WTC11 (cell line): Measurements from ENCODE around the gene MRPS6. TPM values are rescaled to one million over a fixed set of nuclear protein-coding genes. Genes with fewer than 3 reads are reported as not detected.
A peak's percentile ranks its signal among the peaks of the same experiment; 100 is the strongest.

ENCODE experiments used
- ATAC-seq: fragments of 200-7000 bp; cut with Tn5 transposase; 2 replicates; pipeline ENCODE4 v1.10.0; 2021; ENCODE audit warnings: mild to moderate bottlenecking, moderate library complexity
- CTCF ChIA-PET: fragments of 300-600 bp; sonication (Branson Sonifier 250); formaldehyde crosslinking; loops from one replicate; lab custom pipeline; 2021; ENCODE audit warnings: antibody characterized with exemption; lab: Charles Lee
- POLR2A ChIA-PET: fragments of 350-600 bp; sonication (Branson Sonifier 250); formaldehyde crosslinking; loops from one replicate; lab custom pipeline; 2021; ENCODE audit warnings: antibody characterized with exemption; lab: Charles Lee
- DNase-seq: peaks from one replicate; pipeline ENCODE4 v3.0.0; 2021; ENCODE audit warnings: low spot score
- H3K27ac Mint-ChIP-seq: 2 replicates; pipeline ENCODE4 v1.8.0; 2021; ENCODE audit warnings: mixed read lengths
- H3K27me3 Mint-ChIP-seq: 2 replicates; pipeline ENCODE4 v1.8.0; 2021; ENCODE audit warnings: low read depth, mild to moderate bottlenecking, moderate library complexity, mixed read lengths
- H3K36me3 Mint-ChIP-seq: 2 replicates; pipeline ENCODE4 v1.8.0; 2021; ENCODE audit warnings: mixed read lengths
- H3K4me1 Mint-ChIP-seq: 2 replicates; pipeline ENCODE4 v1.8.0; 2022; ENCODE audit warnings: mixed read lengths
- H3K4me3 Mint-ChIP-seq: 2 replicates; pipeline ENCODE4 v1.8.0; 2021; ENCODE audit warnings: mild to moderate bottlenecking, moderate library complexity, mixed read lengths
- H3K9me3 Mint-ChIP-seq: 2 replicates; pipeline ENCODE4 v1.8.0; 2021; ENCODE audit warnings: mixed read lengths
- ATF2 ChIP-seq: sonication (generic); formaldehyde crosslinking; IDR thresholded peaks from 2 replicates; pipeline ENCODE4 v1.8.1; 2022; ENCODE audit warnings: low read depth, missing genetic modification reagents, borderline replicate concordance
- ATF3 ChIP-seq: sonication (generic); formaldehyde crosslinking; conservative IDR thresholded peaks from 2 replicates; pipeline ENCODE4 v1.8.1; 2022; ENCODE audit warnings: mild to moderate bottlenecking, missing genetic modification reagents
- ATF6 ChIP-seq: sonication (generic); formaldehyde crosslinking; IDR thresholded peaks from 2 replicates; pipeline ENCODE4 v1.8.1; 2023; ENCODE audit warnings: mild to moderate bottlenecking, missing genetic modification reagents
- E2F1 ChIP-seq: sonication (generic); formaldehyde crosslinking; IDR thresholded peaks from 2 replicates; pipeline ENCODE4 v1.8.0; 2022; ENCODE audit warnings: mild to moderate bottlenecking, missing genetic modification reagents
- E2F5 ChIP-seq: sonication (generic); formaldehyde crosslinking; IDR thresholded peaks from 2 replicates; pipeline ENCODE4 v1.8.1; 2022; ENCODE audit warnings: mild to moderate bottlenecking, moderate library complexity, missing genetic modification reagents
- ESRRA ChIP-seq: sonication (generic); formaldehyde crosslinking; IDR thresholded peaks from 2 replicates; pipeline ENCODE4 v1.8.1; 2022; ENCODE audit warnings: mild to moderate bottlenecking, missing genetic modification reagents, borderline replicate concordance
- FOXP1 ChIP-seq: sonication (generic); formaldehyde crosslinking; IDR thresholded peaks from 2 replicates; pipeline ENCODE4 v1.8.0; 2022; ENCODE audit warnings: missing genetic modification reagents, mild to moderate bottlenecking, moderate library complexity, borderline replicate concordance
- HMGA2 ChIP-seq: fragments of 250-450 bp; sonication (Bioruptor Pico); IDR thresholded peaks from 2 replicates; pipeline ENCODE4 v1.4.0; 2021; ENCODE audit warnings: mild to moderate bottlenecking, moderate library complexity
- JAZF1 ChIP-seq: fragments of 250-450 bp; sonication (Bioruptor Pico); IDR thresholded peaks from 2 replicates; pipeline ENCODE4 v1.9.0; 2021; ENCODE audit warnings: moderate library complexity, mild to moderate bottlenecking, inconsistent platforms
- MLX ChIP-seq: sonication (generic); formaldehyde crosslinking; IDR thresholded peaks from 2 replicates; pipeline ENCODE4 v1.8.1; 2023; ENCODE audit warnings: mild to moderate bottlenecking, missing genetic modification reagents, moderate library complexity
- MXD4 ChIP-seq: fragments of 250-450 bp; sonication (Bioruptor Pico); IDR thresholded peaks from 2 replicates; pipeline ENCODE4 v1.8.0; 2021; ENCODE audit warnings: mild to moderate bottlenecking, moderate library complexity, borderline replicate concordance
- PRDM15 ChIP-seq: sonication (generic); formaldehyde crosslinking; IDR thresholded peaks from 2 replicates; pipeline ENCODE4 v1.8.0; 2022; ENCODE audit warnings: missing genetic modification reagents
- PRRX2 ChIP-seq: fragments of 250-450 bp; sonication (Bioruptor Pico); IDR thresholded peaks from 2 replicates; pipeline ENCODE4 v1.8.0; 2021; ENCODE audit warnings: mild to moderate bottlenecking
- RELA ChIP-seq: sonication (generic); formaldehyde crosslinking; IDR thresholded peaks from 2 replicates; pipeline ENCODE4 v1.8.1; 2022; ENCODE audit warnings: missing genetic modification reagents, mild to moderate bottlenecking, borderline replicate concordance
- USF1 ChIP-seq: sonication (generic); formaldehyde crosslinking; IDR thresholded peaks from 2 replicates; pipeline ENCODE4 v1.8.0; 2022; ENCODE audit warnings: mild to moderate bottlenecking, missing genetic modification reagents
- ZNF121 ChIP-seq: sonication (generic); formaldehyde crosslinking; IDR thresholded peaks from 2 replicates; pipeline ENCODE4 v1.8.0; 2023; ENCODE audit warnings: missing genetic modification reagents
- ZNF317 ChIP-seq: sonication (generic); formaldehyde crosslinking; IDR thresholded peaks from 2 replicates; pipeline ENCODE4 v1.8.1; 2023; ENCODE audit warnings: low read depth, mild to moderate bottlenecking, moderate library complexity, missing genetic modification reagents, borderline replicate concordance
- ZNF423 ChIP-seq: fragments of 250-450 bp; sonication (Bioruptor Pico); IDR thresholded peaks from 2 replicates; pipeline ENCODE4 v2.1.2; 2022; ENCODE audit warnings: mild to moderate bottlenecking, moderate library complexity
- total RNA-seq: library from RNA; stranded (reverse); gene quantifications from 3 replicates; pipeline ENCODE4 v1.2.3, GENCODE V29; 2021

The MRPS6 gene
- total RNA-seq, 1 experiment from 2014 or later: 133 TPM

- POLR2A ChIA-PET: no interaction called here
- peaks cover 78% of the 10 kb centered on the region for H3K4me1 Mint-ChIP-seq
- DNase-seq (no peak), ATAC-seq (no peak)
- CTCF ChIA-PET: interaction anchor here (0.6 to 0.7 kb wide), 2 partner anchors 155 to 269 kb away, joined by 3 to 4 read pairs; no protein-coding TSS in a partner anchor
- no peaks in the 10 kb centered on the region for H3K27me3 Mint-ChIP-seq
- peaks cover 17% of the 10 kb centered on the region for H3K36me3 Mint-ChIP-seq
- no peak overlapping the region for H3K4me3 Mint-ChIP-seq
- H3K27ac Mint-ChIP-seq: no peak overlapping the region
- H3K9me3 Mint-ChIP-seq: no peaks in the 10 kb centered on the region
- TF ChIP-seq ATF6 (CRISPR knock-in tag) (no peak), MLX (CRISPR knock-in tag) (no peak), FOXP1 (CRISPR knock-in tag) (no peak), E2F5 (CRISPR knock-in tag) (no peak), E2F1 (CRISPR knock-in tag) (no peak), PRRX2 (CRISPR knock-in tag) (no peak), JAZF1 (no peak), HMGA2 (CRISPR knock-in tag) (no peak), PRDM15 (CRISPR knock-in tag) (no peak), RELA (CRISPR knock-in tag) (no peak)
Observed at GRCh38 chr21:34078915-34079314, 5.5 kb downstream of the MRPS6 start.

GRCh38 chr21:34080710-34081109, 7.3 kb downstream of the MRPS6 start:
- Mint-ChIP-seq H3K9me3 (no peaks in the 10 kb centered on the region), H3K27me3 (no peaks in the 10 kb centered on the region), H3K36me3 (peaks cover 17% of the 10 kb centered on the region), H3K4me1 (peaks cover 78% of the 10 kb centered on the region), H3K27ac (peak overlapping the region; percentile 14; the same call in 1 of the 2 replicates), H3K4me3 (no peak overlapping the region)
- TF ChIP-seq ESRRA (CRISPR knock-in tag): no peak
- TF ChIP-seq ZNF121 (CRISPR knock-in tag): no peak
- no peak for TF ChIP-seq MXD4 (CRISPR knock-in tag)
- TF ChIP-seq ATF3 (CRISPR knock-in tag): no peak
- TF ChIP-seq ATF2 (CRISPR knock-in tag): no peak
- TF ChIP-seq USF1 (CRISPR knock-in tag): no peak
- no peak for TF ChIP-seq ZNF423 (CRISPR knock-in tag)
- no peak for TF ChIP-seq ZNF317 (CRISPR knock-in tag)
- ChIA-PET POLR2A (no interaction called here), CTCF (interaction anchor here (1.6 kb wide), 1 partner anchor 156 kb away, joined by 3 read pairs; no protein-coding TSS in a partner anchor)
- no peak for ATAC-seq
- DNase-seq: no peak
